Measurements from ENCODE around the gene CDC42EP1. TPM values are rescaled to one million over a fixed set of nuclear protein-coding genes. Genes with fewer than 3 reads are reported as not detected.
"Not testable (repeated sequence)": the region's sequence is repeated elsewhere in the genome, so short reads cannot be mapped to it uniquely, and the experiment has no call there.

The CDC42EP1 gene
- 122 TPM for polyA plus RNA-seq (2013, experiment 1 of 2; ENCODE audit: insufficient read length)
- polyA plus RNA-seq (2013, experiment 2 of 2; ENCODE audit: insufficient read length), result 129 TPM

GRCh38 chr22:37559901-37560607 lies at the start of gene CDC42EP1:
Gene CDC42EP1 (plus strand): TSS chr22:37560480. CDS start chr22:37566350, 5,870 bp downstream.
- DNase-seq, result peak; percentile 66

GRCh38 chr22:37511395-37512104 lies 48.7 kb upstream of the CDC42EP1 start:
- no peak for DNase-seq

GRCh38 chr22:37514526-37515051 lies 45.7 kb upstream of the CDC42EP1 start:
- DNase-seq, result no peak

GRCh38 chr22:37515901-37516300 lies 44.4 kb upstream of the CDC42EP1 start:
- no peak for DNase-seq

GRCh38 chr22:37516456-37516855 lies 43.8 kb upstream of the CDC42EP1 start:
- DNase-seq, result no peak

- no peak for DNase-seq
Measured at GRCh38 chr22:37517826-37518450, 42.3 kb upstream of the CDC42EP1 start.

- DNase-seq, result no peak
Measured at GRCh38 chr22:37518509-37519267, 41.6 kb upstream of the CDC42EP1 start.

GRCh38 chr22:37519268-37520195 lies 40.7 kb upstream of the CDC42EP1 start, which contains the start of gene CARD10:
Gene CARD10 (minus strand): TSS chr22:37519415. CDS start chr22:37519200, 215 bp downstream.
- no peak for DNase-seq

- DNase-seq, result no peak
Measured at GRCh38 chr22:37520776-37521191, 39.5 kb upstream of the CDC42EP1 start.

GRCh38 chr22:37521236-37521739 lies 39.0 kb upstream of the CDC42EP1 start:
- DNase-seq, result no peak

- DNase-seq, result no peak
Measured at GRCh38 chr22:37522482-37522881, 37.8 kb upstream of the CDC42EP1 start.

- peak; percentile 85 for DNase-seq
Measured at GRCh38 chr22:37525073-37525745, 35.1 kb upstream of the CDC42EP1 start.

- no peak for DNase-seq
Measured at GRCh38 chr22:37525746-37526350, 34.4 kb upstream of the CDC42EP1 start.

- peak; percentile 46 for DNase-seq
Measured at GRCh38 chr22:37526376-37526775, 33.9 kb upstream of the CDC42EP1 start.

- not testable (repeated sequence) for DNase-seq
Measured at GRCh38 chr22:37527081-37527752, 33.1 kb upstream of the CDC42EP1 start.

- not testable (repeated sequence) for DNase-seq
Measured at GRCh38 chr22:37527952-37528351, 32.3 kb upstream of the CDC42EP1 start.

GRCh38 chr22:37529652-37530345 lies 30.5 kb upstream of the CDC42EP1 start:
- DNase-seq, result no peak

- DNase-seq, result peak; percentile 67
Measured at GRCh38 chr22:37533995-37534394, 26.3 kb upstream of the CDC42EP1 start.

Data from fibroblast of skin of abdomen (primary cell).